Rectal smooth muscle tissue (tissue), 1 donor: ENCODE results near the gene TACC2.

ENCODE experiments used
- H3K27ac ChIP-seq: one replicate; pipeline ENCODE4 v1.7.0; 2013; ENCODE audit warnings: low read depth, low read length, inconsistent platforms
- H3K27me3 ChIP-seq: one replicate; pipeline ENCODE4 v1.7.0; 2013; ENCODE audit warnings: low read length; ENCODE audit not compliant: control insufficient read depth, insufficient read depth
- H3K36me3 ChIP-seq: one replicate; pipeline ENCODE4 v1.7.0; 2013; ENCODE audit warnings: low read length; ENCODE audit not compliant: control insufficient read depth, insufficient read depth
- H3K4me1 ChIP-seq: one replicate; pipeline ENCODE4 v1.7.0; 2013; ENCODE audit warnings: low read length; ENCODE audit not compliant: control insufficient read depth, insufficient read depth
- H3K4me3 ChIP-seq: one replicate; pipeline ENCODE4 v1.7.0; 2013; ENCODE audit warnings: low read length
- H3K9ac ChIP-seq: one replicate; pipeline ENCODE4 v1.7.0; 2013; ENCODE audit warnings: low read length

Gene TACC2

GRCh38 chr10:122186816-122187810 lies 198.2 kb downstream of the TACC2 start:
- no peak overlapping the region for H3K27ac ChIP-seq

DNA sequence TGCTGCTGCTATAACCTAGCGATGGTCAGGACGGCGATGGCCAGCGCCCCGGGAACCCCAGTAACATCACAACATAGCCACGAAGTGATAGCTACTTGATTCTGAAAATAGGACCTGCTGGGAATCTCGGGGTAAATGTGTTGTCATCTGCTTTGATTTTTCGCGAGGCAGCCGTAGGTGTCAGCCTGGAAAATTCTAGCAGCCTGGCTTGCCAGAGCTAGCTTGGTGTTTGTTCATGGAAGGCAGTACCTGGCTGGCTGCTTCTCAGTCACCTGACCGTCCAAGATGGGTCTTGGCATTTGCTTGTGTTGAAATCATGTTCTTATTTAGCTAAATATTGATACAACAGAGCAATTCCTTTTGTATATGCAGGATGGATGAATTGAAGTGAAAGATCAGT lies 199.7 kb downstream of the TACC2 start:
- no peak overlapping the region for H3K9ac ChIP-seq
- H3K4me3 ChIP-seq, result no peak overlapping the region
- H3K36me3 ChIP-seq, result no peaks in the 10 kb centered on the region
- H3K4me1 ChIP-seq, result peaks cover 11% of the 10 kb centered on the region
- no peak overlapping the region for H3K27ac ChIP-seq
- H3K27me3 ChIP-seq, result no peaks in the 10 kb centered on the region

More at GRCh38 chr10:122186816-122187810, 198.2 kb downstream of the TACC2 start:
- H3K27me3 ChIP-seq, result no peaks in the 10 kb centered on the region
- H3K4me1 ChIP-seq, result peaks cover 12% of the 10 kb centered on the region
- no peaks in the 10 kb centered on the region for H3K36me3 ChIP-seq
- no peak overlapping the region for H3K4me3 ChIP-seq
- H3K9ac ChIP-seq, result no peak overlapping the region

GRCh38 chr10:122189185-122189584 lies 200.2 kb downstream of the TACC2 start:
- Histone ChIP-seq H3K4me3 (no peak overlapping the region), H3K36me3 (no peaks in the 10 kb centered on the region), H3K27me3 (no peaks in the 10 kb centered on the region), H3K4me1 (peaks cover 11% of the 10 kb centered on the region), H3K27ac (no peak overlapping the region), H3K9ac (no peak overlapping the region)

DNA sequence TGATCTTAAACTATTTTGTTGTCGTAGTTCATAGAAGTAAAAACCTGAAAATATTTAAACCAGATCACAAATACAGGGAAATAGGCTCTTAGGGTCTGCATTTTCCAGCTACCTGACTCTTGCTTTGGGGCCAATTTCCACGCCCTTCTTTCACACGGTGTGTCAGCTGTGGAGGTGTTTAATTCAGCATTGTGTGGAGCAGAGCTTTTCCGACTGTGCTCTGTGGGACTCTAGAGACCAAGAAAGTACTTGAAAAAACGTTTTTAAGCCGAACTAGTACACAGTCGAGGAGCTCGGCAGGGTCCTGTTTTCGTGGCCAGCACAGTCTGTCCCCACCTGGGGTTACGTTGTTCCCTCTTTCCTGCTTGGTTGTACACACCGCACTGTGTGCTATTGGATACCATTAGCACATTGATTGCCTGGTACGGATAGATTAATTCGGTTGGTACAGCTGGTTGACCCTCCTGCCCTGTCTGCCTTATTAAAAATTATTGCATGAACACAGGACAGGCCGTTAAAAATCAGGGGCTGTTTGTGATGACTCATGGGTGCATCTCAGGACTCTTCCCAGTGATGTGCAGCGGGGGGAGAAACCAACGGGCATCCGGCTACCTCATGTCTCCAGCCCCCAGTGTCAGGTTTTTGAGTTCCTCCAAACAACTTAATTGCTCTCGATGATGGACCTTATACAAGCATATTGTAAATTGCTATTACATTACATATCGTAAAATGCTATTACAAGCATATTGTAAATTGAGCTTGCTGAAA lies 201.4 kb downstream of the TACC2 start:
- Histone ChIP-seq H3K4me1 (peaks cover 11% of the 10 kb centered on the region), H3K27ac (peak overlapping the region; percentile 42), H3K4me3 (no peak overlapping the region), H3K36me3 (no peaks in the 10 kb centered on the region), H3K9ac (no peak overlapping the region), H3K27me3 (no peaks in the 10 kb centered on the region)

DNA sequence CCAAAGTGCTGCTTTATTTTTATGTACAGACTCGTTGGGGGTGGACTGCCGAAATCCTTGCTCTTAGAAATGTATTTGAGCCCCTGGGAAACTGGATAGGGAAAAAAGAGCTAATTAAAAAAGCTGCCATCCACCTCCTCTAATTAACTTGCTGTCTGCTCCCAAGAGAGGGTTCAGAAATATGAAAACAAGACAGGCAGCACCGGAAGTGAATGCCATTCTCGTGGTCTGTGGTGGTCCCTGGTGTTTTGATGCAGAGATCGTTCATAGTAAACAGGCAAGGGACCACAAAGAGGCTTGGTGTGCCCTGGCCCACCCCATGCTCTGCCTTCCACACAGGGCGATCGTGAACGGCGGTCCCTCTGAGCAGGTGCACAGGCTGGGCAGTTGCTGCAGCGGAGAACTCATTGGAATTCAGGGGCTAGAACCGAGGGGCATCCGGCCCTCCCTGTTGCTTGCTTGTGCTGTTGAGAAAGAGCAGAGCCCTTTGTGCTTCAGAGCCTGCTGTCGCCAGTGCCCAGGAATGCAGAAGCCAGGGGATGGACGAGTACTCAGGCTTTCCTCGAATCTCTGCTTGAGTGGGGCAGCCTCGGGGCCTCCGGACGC lies 203.1 kb downstream of the TACC2 start:
- H3K9ac ChIP-seq, result no peak overlapping the region
- H3K4me3 ChIP-seq, result no peak overlapping the region
- H3K36me3 ChIP-seq, result no peaks in the 10 kb centered on the region
- H3K27me3 ChIP-seq, result no peaks in the 10 kb centered on the region
- peak overlapping the region; percentile 49 for H3K27ac ChIP-seq
- peaks cover 11% of the 10 kb centered on the region for H3K4me1 ChIP-seq

- Histone ChIP-seq H3K27ac (no peak overlapping the region), H3K27me3 (no peaks in the 10 kb centered on the region), H3K9ac (no peak overlapping the region), H3K4me1 (peaks cover 8% of the 10 kb centered on the region), H3K36me3 (no peaks in the 10 kb centered on the region), H3K4me3 (no peak overlapping the region)
These were observed 205.3 kb downstream of the TACC2 start for GRCh38 chr10:122194251-122194650.

DNA sequence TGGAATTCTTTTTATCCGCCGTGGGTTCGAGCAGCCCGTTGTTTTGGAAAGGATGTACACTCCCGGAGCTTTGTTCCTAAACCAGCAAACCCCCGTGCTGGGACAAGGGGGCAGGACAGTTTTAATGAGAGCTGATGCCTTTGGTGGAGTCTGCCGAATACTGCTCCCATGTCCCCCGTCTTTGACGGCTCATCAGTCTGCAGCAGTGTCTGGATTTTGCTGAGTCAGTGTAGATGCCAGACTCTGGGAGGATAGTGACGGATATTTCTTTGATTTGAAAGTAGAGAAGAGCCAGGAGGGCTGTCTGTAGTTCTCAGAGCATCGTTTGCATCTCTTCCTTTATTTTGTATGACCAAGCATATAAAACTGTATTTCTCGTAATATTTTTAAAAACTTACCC lies 207.3 kb downstream of the TACC2 start:
- H3K27ac ChIP-seq, result no peak overlapping the region
- H3K4me1 ChIP-seq, result peaks cover 4% of the 10 kb centered on the region
- no peak overlapping the region for H3K4me3 ChIP-seq
- H3K36me3 ChIP-seq, result peaks cover under 1% of the 10 kb centered on the region
- H3K27me3 ChIP-seq, result no peaks in the 10 kb centered on the region
- no peak overlapping the region for H3K9ac ChIP-seq

DNA sequence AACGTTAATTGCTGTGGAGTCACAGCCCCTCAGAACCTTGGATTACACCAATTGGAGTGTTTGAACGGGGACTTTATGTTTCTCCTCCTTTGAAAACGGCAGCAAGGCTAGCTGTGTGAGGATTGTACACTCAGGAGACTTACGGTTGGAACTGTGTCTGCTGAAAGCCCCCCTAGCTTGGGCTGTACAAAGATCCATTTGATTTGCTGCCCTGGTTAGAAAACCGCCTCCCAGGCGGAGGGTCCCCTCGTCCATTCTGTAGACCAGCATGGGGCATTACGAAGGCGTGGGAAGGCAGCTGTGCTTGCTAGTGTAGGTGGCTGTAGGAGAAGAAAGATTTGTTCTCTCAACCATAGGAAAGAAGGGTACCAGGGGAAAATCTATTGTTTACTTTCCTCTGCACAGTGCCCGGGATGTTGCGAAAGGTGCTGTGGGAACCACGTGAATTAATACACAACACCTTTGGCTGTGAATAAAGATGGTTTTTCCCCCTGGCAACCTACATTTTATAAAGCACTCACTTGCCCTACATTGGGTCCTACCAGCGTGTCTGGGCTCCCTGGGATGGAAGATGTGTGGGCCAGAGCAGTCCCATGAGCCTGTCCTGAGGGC lies 208.8 kb downstream of the TACC2 start:
- no peak overlapping the region for H3K9ac ChIP-seq
- no peak overlapping the region for H3K4me3 ChIP-seq
- H3K27ac ChIP-seq, result no peak overlapping the region
- peaks cover 3% of the 10 kb centered on the region for H3K36me3 ChIP-seq
- no peaks in the 10 kb centered on the region for H3K4me1 ChIP-seq
- H3K27me3 ChIP-seq, result no peaks in the 10 kb centered on the region

GRCh38 chr10:122198631-122199030 lies 209.7 kb downstream of the TACC2 start:
- Histone ChIP-seq H3K9ac (no peak overlapping the region), H3K4me3 (no peak overlapping the region), H3K4me1 (no peaks in the 10 kb centered on the region), H3K27ac (no peak overlapping the region), H3K36me3 (peaks cover 3% of the 10 kb centered on the region), H3K27me3 (no peaks in the 10 kb centered on the region)

DNA sequence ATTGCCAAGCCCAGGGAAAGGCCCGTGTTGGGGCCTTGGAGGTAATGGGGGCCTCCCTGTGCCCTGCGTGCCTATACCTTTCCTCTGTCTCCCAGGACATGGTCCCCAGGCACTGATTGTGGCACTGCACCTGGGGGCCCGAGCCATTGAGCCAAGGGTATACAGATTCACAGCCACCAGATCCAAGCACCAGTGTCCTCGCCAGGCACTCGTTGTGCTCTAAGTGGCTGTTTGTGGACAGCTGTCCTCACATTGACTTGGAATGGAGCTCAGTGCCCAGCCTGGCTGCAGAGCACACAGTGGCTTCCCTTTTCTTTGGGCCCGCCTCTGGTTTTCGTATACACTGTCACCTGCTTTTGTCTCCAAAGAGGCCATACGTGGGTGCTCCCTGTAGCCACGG lies 210.1 kb downstream of the TACC2 start:
- Histone ChIP-seq H3K36me3 (peaks cover 3% of the 10 kb centered on the region), H3K27me3 (no peaks in the 10 kb centered on the region), H3K27ac (no peak overlapping the region), H3K4me3 (no peak overlapping the region), H3K4me1 (no peaks in the 10 kb centered on the region), H3K9ac (no peak overlapping the region)

DNA sequence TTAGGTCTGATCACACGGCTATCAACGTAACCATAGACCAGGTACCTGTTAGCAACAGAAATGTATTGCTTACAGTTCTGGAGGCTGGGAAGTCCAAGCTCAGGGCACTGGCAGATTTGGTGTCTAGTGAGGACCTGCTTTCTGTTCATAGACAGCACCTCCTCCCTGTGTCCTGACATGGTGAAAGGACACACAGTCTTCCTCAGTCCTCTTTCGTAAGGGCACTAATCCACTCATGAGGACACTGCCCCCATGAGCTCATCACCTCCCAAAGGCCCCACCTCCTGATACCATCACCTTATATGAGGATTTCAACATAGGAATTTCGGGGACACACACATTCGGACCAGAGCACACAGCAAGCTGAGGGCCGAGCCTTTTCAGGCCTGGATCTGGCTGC lies 210.7 kb downstream of the TACC2 start:
- H3K4me1 ChIP-seq, result no peaks in the 10 kb centered on the region

GRCh38 chr10:122201401-122201800 lies 212.4 kb downstream of the TACC2 start:
- Histone ChIP-seq H3K27ac (no peak overlapping the region), H3K27me3 (no peaks in the 10 kb centered on the region), H3K36me3 (peaks cover 9% of the 10 kb centered on the region), H3K4me3 (no peak overlapping the region), H3K4me1 (no peaks in the 10 kb centered on the region), H3K9ac (no peak overlapping the region)

More for the DNA sequence above, 210.7 kb downstream of the TACC2 start:
- Histone ChIP-seq H3K27me3 (no peaks in the 10 kb centered on the region), H3K4me3 (no peak overlapping the region), H3K27ac (no peak overlapping the region), H3K36me3 (peaks cover 6% of the 10 kb centered on the region), H3K9ac (no peak overlapping the region)
